ENCODE measurements around the gene JARID2.

DNA sequence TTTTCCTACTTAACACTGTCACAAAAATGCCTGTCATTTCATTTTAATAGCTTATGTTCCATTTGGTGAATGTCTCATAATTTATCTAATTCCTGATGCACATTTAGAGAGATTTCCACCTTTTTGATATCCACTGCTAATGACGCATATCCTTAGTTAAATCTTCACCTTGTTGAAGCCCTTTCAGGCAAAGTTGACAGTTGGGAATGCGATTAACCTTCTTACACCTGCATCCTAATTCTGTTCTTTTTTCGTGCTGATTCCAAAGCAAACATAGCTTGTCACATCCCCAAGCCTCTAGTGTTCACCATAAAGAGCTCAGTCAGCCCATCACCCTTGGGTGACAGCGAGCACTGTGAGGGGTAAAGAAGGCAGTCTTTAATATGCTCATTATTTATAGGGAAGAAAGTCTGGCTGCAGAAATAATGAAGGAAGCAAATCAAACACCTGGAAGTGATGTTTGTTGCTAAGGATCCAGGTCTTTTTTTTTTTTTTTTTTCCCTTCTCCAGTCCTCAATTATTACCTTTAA lies 211.3 kb downstream of the JARID2 start:
- TF ChIP-seq, protein P1, sequence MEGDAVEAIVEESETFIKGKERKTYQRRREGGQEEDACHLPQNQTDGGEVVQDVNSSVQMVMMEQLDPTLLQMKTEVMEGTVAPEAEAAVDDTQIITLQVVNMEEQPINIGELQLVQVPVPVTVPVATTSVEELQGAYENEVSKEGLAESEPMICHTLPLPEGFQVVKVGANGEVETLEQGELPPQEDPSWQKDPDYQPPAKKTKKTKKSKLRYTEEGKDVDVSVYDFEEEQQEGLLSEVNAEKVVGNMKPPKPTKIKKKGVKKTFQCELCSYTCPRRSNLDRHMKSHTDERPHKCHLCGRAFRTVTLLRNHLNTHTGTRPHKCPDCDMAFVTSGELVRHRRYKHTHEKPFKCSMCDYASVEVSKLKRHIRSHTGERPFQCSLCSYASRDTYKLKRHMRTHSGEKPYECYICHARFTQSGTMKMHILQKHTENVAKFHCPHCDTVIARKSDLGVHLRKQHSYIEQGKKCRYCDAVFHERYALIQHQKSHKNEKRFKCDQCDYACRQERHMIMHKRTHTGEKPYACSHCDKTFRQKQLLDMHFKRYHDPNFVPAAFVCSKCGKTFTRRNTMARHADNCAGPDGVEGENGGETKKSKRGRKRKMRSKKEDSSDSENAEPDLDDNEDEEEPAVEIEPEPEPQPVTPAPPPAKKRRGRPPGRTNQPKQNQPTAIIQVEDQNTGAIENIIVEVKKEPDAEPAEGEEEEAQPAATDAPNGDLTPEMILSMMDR (conservative IDR thresholded peaks at IDR 0.05; ENCODE audit: low read depth, low read length): no peak
- no peak for TF ChIP-seq POLR2A (IDR thresholded peaks at IDR 0.05; ENCODE audit: low read depth, low read length)
- no peak for TF ChIP-seq RAD21 (IDR thresholded peaks at IDR 0.05; ENCODE audit: low read length)
- no peak for TF ChIP-seq RCOR1 (IDR thresholded peaks at IDR 0.05; ENCODE audit: insufficient replicate concordance, low read length)
- TF ChIP-seq, protein P2, sequence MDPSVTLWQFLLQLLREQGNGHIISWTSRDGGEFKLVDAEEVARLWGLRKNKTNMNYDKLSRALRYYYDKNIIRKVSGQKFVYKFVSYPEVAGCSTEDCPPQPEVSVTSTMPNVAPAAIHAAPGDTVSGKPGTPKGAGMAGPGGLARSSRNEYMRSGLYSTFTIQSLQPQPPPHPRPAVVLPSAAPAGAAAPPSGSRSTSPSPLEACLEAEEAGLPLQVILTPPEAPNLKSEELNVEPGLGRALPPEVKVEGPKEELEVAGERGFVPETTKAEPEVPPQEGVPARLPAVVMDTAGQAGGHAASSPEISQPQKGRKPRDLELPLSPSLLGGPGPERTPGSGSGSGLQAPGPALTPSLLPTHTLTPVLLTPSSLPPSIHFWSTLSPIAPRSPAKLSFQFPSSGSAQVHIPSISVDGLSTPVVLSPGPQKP (IDR thresholded peaks at IDR 0.05; ENCODE audit: borderline replicate concordance, low read depth, low read length): no peak
- no peak for TF ChIP-seq MAZ (IDR thresholded peaks at IDR 0.05; ENCODE audit: borderline replicate concordance, low read depth, low read length)
- no peak for TF ChIP-seq BHLHE40 (IDR thresholded peaks at IDR 0.05; ENCODE audit: low read depth, low read length)
- no peak for TF ChIP-seq RFX5 (IDR thresholded peaks at IDR 0.05; ENCODE audit: low read depth, low read length)
- no peak for TF ChIP-seq NFE2L2 (IDR thresholded peaks at IDR 0.05; ENCODE audit: low read depth, low read length)
- TF ChIP-seq FOS (IDR thresholded peaks at IDR 0.05; ENCODE audit: low read depth, low read length): no peak
- no peak for TF ChIP-seq SMC3 (IDR thresholded peaks at IDR 0.05; ENCODE audit: low read depth, low read length)
- no peak for TF ChIP-seq MXI1 (IDR thresholded peaks at IDR 0.05; ENCODE audit: borderline replicate concordance, low read depth, low read length)
- no peak for TF ChIP-seq MAFK (IDR thresholded peaks at IDR 0.05; ENCODE audit: low read depth, low read length)
